ENCODE measurements around the gene TPMT. TPM values are rescaled to one million over a fixed set of nuclear protein-coding genes. Genes with fewer than 3 reads are reported as not detected.
"Not testable (repeated sequence)": the region's sequence is repeated elsewhere in the genome, so short reads cannot be mapped to it uniquely, and the experiment has no call there.

Gene TPMT
- total RNA-seq, 1 experiment from 2014 or later = 10.5 TPM

- intact Hi-C loops (cut with micrococcal nuclease; ENCODE audit: unreplicated experiment) = loop anchor here (1.0 to 10.0 kb wide), 4 partner anchors 109 to 571 kb away; partner anchors contain the start of gene DEK
- POLR2A ChIA-PET (ENCODE audit: unreplicated experiment) = interaction anchor here (0.6 to 0.8 kb wide), 4 partner anchors 162 to 964 kb away, joined by 3 to 8 read pairs (median 4); partner anchors contain the start of gene FAM8A1
- Histone ChIP-seq H3K4me1 (replicated peaks; ENCODE audit: insufficient read depth) (peaks cover 25% of the 10 kb centered on the region), H3F3A (ENCODE audit: insufficient read depth, low read depth) (peaks cover 12% of the 10 kb centered on the region; the same call in 1 of the 2 replicates), H4K20me1 (ENCODE audit: insufficient read depth) (no peaks in the 10 kb centered on the region), H2AFZ (peak within 1 kb of the TSS; percentile 100), H3K79me2 (ENCODE audit: low read depth) (no peaks in the 10 kb centered on the region), H3K9me3 (ENCODE audit: insufficient read depth, low read depth) (no peaks in the 10 kb centered on the region), H3K27me3 (ENCODE audit: insufficient read depth, low read depth) (no peaks in the 10 kb centered on the region), H3K4me3 (peak within 1 kb of the TSS; percentile 95), H3K4me2 (peak within 1 kb of the TSS; percentile 92), H3K36me3 (ENCODE audit: low read depth) (no peaks in the 10 kb centered on the region), H3K27ac (peak within 1 kb of the TSS; percentile 35), H3K9me2 (ENCODE audit: insufficient read depth) (no peaks in the 10 kb centered on the region)
- DNase-seq = peak; percentile 88 to 99
- no TSS peak for BruUV-seq (replicated peaks)
- CTCF ChIA-PET = interaction anchor here (0.7 kb wide), 1 partner anchor 371 kb away, joined by 3 read pairs; no protein-coding TSS in a partner anchor
- TF ChIP-seq CTCF (conservative IDR thresholded peaks at IDR 0.05) (no peak), EZH2 (IDR thresholded peaks at IDR 0.05; ENCODE audit: low read depth) (no peak)
Observed at GRCh38 chr6:18155150-18155863, 430 bp upstream of the TPMT start, which contains the start of gene KDM1B. Gene KDM1B, plus strand, starts transcription at chr6:18155422. Its CDS starts 4,474 bp downstream, at chr6:18159896.

GRCh38 chr6:18153311-18153703 lies 1.6 kb downstream of the TPMT start:
- POLR2A ChIA-PET (ENCODE audit: unreplicated experiment) = no interaction called here
- Histone ChIP-seq H3K4me3 (peak overlapping the region; percentile 95; the same call in 1 of the 2 replicates), H2AFZ (no peak overlapping the region), H3K9me3 (ENCODE audit: insufficient read depth, low read depth) (no peaks in the 10 kb centered on the region), H3K27me3 (ENCODE audit: insufficient read depth, low read depth) (no peaks in the 10 kb centered on the region), H3K36me3 (ENCODE audit: low read depth) (no peaks in the 10 kb centered on the region), H4K20me1 (ENCODE audit: insufficient read depth) (no peaks in the 10 kb centered on the region), H3K79me2 (ENCODE audit: low read depth) (no peaks in the 10 kb centered on the region), H3K4me2 (peak overlapping the region; percentile 92), H3K27ac (no peak overlapping the region), H3F3A (ENCODE audit: insufficient read depth, low read depth) (peaks cover 12% of the 10 kb centered on the region; the same call in 1 of the 2 replicates), H3K9me2 (ENCODE audit: insufficient read depth) (no peaks in the 10 kb centered on the region), H3K4me1 (replicated peaks; ENCODE audit: insufficient read depth) (peaks cover 28% of the 10 kb centered on the region)
- TF ChIP-seq CTCF (conservative IDR thresholded peaks at IDR 0.05) (no peak), EZH2 (IDR thresholded peaks at IDR 0.05; ENCODE audit: low read depth) (no peak)
- intact Hi-C loops (cut with micrococcal nuclease; ENCODE audit: unreplicated experiment) = loop anchor here (10.0 kb wide), 3 partner anchors 171 to 569 kb away; no protein-coding TSS in a partner anchor
- DNase-seq = no peak
- no TSS peak for BruUV-seq (replicated peaks)
- CTCF ChIA-PET = no interaction called here

GRCh38 chr6:18151801-18152200 lies 3.1 kb downstream of the TPMT start:
- Histone ChIP-seq H3F3A (ENCODE audit: insufficient read depth, low read depth) (peaks cover 12% of the 10 kb centered on the region; the same call in 1 of the 2 replicates), H3K27me3 (ENCODE audit: insufficient read depth, low read depth) (no peaks in the 10 kb centered on the region), H3K27ac (no peak overlapping the region), H3K79me2 (ENCODE audit: low read depth) (no peaks in the 10 kb centered on the region), H3K36me3 (ENCODE audit: low read depth) (no peaks in the 10 kb centered on the region), H4K20me1 (ENCODE audit: insufficient read depth) (no peaks in the 10 kb centered on the region), H3K4me2 (no peak overlapping the region), H3K9me2 (ENCODE audit: insufficient read depth) (no peaks in the 10 kb centered on the region), H3K4me3 (no peak overlapping the region), H3K9me3 (ENCODE audit: insufficient read depth, low read depth) (no peaks in the 10 kb centered on the region), H2AFZ (no peak overlapping the region), H3K4me1 (replicated peaks; ENCODE audit: insufficient read depth) (peaks cover 27% of the 10 kb centered on the region)
- TF ChIP-seq CTCF (conservative IDR thresholded peaks at IDR 0.05) = no peak
- TF ChIP-seq EZH2 (IDR thresholded peaks at IDR 0.05; ENCODE audit: low read depth) = no peak
- intact Hi-C loops (cut with micrococcal nuclease; ENCODE audit: unreplicated experiment) = loop anchor here (10.0 kb wide), 3 partner anchors 173 to 567 kb away; no protein-coding TSS in a partner anchor
- no TSS peak for BruUV-seq (replicated peaks)
- ChIA-PET POLR2A (ENCODE audit: unreplicated experiment) (no interaction called here), CTCF (no interaction called here)
- no peak for DNase-seq

- intact Hi-C loops (cut with micrococcal nuclease; ENCODE audit: unreplicated experiment) = loop anchor here (10.0 kb wide), 3 partner anchors 173 to 567 kb away; no protein-coding TSS in a partner anchor
Observed at GRCh38 chr6:18151391-18151790, 3.5 kb downstream of the TPMT start.

More at GRCh38 chr6:18151391-18151790, 3.5 kb downstream of the TPMT start:
- H3K9me2 ChIP-seq (ENCODE audit: insufficient read depth); CTCF ChIA-PET; H3K79me2 ChIP-seq (ENCODE audit: low read depth); H4K20me1 ChIP-seq (ENCODE audit: insufficient read depth); H3K27me3 ChIP-seq (ENCODE audit: insufficient read depth, low read depth); DNase-seq; H3K9me3 ChIP-seq (ENCODE audit: insufficient read depth, low read depth); BruUV-seq (replicated peaks); H3K4me2 ChIP-seq; H3K36me3 ChIP-seq (ENCODE audit: low read depth); H3K4me3 ChIP-seq; POLR2A ChIA-PET (ENCODE audit: unreplicated experiment); H3F3A ChIP-seq (ENCODE audit: insufficient read depth, low read depth); H2AFZ ChIP-seq; H3K27ac ChIP-seq: not testable (repeated sequence)
- peaks cover 23% of the 10 kb centered on the region for H3K4me1 ChIP-seq (replicated peaks; ENCODE audit: insufficient read depth)

Measured in PC-9 (cell line).